Suppressor macrophage treated with lipopolysaccharide for 1 hour (primary cell): ENCODE measurements around the gene SOCS7.
"Not testable (repeated sequence)": the region's sequence is repeated elsewhere in the genome, so short reads cannot be mapped to it uniquely, and the experiment has no call there.

Experiments
- DNase-seq, 3 donors: peaks; one replicate each; pipeline ENCODE4 v3.0.0-alpha.2; 2020 to 2022

The SOCS7 gene

DNA sequence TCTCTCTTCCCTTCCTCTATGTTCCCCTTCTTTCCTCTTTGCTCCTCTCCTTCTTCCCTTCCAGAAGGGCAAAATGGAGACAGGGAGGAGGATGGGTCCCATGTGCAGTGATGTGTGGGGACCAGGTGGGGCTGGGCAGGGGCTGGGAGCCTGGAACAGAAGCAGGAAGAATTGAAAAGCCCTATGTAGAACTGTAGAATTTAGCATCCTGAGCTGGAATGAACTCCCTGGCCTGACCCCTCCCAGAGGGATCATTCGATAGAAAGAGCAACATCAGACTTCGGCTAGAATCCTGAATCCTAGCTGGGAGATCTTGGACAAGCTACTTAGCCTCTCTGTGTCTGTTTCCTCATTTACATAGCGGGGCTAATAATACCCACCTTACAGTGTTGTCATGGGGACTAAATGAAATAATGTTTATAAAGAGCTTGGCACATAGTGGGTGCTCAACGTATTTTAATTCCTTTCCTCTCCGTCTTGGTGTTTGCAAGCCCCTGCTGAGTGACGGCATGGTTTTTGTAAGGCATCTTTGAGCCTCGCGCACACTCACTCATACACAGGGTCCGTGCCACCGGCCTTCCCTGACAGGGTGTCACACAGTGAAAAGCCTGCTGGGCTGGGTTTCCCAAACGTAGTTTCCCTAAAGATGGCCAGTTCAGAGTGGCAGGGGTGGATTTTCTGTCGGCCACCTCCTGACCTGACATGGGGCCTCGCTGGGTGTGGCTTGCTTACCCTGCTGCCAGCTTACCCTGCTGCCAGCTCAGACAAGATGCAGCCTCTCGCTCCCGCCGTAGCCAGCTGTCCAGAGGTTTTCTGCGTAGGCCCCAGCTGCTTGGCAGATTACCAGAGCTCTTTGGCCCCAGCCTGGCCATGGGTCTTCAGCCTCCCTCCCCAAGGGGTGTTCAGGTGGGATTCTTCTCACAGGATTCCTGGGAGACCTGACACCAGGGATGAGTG lies 70.5 kb downstream of the SOCS7 start:
- no peak for DNase-seq

DNA sequence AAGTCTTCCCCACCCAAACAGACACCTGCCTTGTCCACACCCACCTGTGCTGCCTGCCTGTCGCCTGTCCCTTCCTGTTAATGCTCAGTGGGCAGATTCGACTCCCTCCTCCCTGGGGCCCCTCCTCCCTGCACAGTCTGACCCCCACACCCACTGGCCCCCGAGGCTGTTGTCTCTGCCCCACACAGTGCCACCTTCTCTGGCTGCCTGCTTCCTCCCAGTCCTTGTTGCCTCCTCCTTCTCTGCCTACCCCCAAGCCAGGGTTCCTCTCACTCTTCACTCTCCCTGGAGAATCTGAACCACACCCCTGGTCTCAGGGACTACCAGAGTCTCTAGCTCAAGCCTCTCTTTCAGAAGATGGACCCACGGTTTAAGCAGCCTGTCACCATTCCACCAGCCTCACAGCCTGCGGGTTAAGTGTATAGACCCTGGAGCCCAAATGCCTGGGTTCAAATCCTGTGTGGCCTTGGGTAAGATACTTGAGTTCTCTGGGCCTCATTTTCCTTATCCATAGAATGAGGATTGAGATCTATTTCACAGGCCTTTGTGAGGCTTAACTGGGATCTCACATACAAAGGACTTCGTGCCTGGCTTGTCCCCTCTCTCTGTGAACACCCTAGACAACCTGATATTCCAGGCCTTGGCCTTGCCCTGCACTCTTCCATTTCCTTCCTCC lies 72.8 kb downstream of the SOCS7 start:
- DNase-seq: no peak

- peak; percentile 55 to 78 (median 71) for DNase-seq
These were observed 73.4 kb downstream of the SOCS7 start for GRCh38 chr17:38425031-38425430.

- DNase-seq: peak; percentile 14 to 49 (median 41)
These were observed 74.1 kb downstream of the SOCS7 start for GRCh38 chr17:38425744-38426143.

DNA sequence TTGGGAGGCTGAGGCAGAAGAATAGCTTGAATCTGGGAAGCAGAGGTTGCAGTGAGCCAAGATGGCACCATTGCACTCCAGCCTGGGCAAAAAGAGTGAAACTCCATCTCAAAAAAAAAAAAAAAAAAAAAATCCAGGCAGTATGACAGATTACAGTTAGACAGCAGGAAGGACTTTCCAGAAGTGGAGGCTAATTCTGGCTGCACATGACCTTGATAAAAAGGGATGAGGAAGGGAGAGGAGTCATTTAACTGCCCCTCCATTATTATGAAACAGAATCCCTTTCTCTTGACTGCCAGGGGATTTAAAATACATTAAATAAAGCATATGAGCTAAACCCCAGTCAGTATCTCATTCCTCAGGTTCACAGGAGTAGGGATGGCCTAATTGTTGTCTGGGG lies 74.8 kb downstream of the SOCS7 start:
- peak; percentile 33 to 67 (median 52) for DNase-seq

DNA sequence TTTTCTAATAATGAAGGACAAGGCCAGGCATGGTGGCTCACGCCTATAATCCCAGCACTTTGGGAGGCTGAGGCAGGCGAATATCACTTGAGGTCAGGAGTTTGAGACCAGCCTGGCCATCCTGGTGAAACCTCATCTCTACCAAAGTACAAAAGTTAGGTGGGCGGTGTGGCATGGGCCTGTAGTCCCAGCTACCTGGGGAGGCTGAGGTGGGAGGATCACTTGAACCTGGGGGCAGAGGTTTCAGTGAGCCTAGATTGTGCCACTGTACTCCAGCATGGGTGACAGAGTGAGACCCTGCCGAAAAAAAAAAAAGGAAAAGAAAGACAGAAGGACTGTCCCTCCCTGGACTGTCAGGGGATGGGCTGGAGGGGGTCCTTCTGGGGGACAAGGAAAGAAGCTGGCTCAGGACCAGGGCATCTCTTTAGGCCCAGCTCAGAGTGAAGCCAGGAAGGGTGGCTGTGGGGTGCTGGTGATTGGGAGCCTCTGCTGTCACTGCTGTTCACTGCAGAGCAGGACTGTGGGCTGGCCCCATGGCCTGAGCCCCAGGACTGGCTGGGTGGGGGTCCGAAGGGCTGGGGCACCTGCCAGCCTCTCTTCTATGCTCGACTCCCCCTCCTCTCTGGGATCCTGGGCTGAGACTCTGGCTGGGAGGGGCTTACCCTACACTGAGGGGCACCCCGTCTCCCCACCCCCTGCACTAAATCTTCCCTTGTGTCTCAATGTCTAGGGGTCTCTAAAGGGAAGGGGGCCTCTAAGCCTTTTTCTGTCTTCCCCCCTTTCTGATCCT lies 75.7 kb downstream of the SOCS7 start:
- DNase-seq: no peak

DNA sequence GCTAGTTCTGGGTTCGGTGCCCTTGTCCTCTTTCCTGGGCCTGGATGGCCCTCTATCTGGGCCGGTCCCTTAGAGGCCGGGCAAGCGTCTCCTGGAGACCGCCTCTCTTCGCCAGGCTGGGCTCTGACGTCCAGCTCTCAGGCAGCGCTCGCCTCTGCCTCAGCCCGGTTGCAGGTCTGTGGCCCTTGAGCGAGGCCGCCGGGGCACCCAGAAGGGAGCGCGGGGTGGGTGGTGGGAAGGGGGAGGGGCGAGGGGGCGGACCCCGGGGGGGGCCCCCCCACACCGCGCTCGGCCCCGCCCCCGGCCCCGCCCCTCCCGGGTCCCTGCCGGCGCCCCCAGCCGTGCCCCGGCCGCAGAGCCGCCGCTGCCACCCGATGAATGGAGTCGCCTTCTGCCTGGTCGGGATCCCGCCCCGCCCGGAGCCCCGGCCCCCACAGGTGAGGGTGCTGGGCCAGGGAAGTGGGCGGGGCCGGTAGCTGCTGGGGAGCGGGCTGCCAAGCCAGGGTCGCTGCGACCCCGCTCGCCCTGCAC lies 76.5 kb downstream of the SOCS7 start, which contains the start of gene ARHGAP23:
ARHGAP23 (plus strand) TSS at position 353 of the 531 bp plus-strand sequence; CDS start at position 375, 22 bp downstream.
- DNase-seq: peak; percentile 44 to 65 (median 45)

- peak; percentile 46 to 79 (median 47) for DNase-seq
These were observed 77.2 kb downstream of the SOCS7 start for GRCh38 chr17:38428643-38429371.

GRCh38 chr17:38429476-38430100 lies 77.9 kb downstream of the SOCS7 start:
- no peak for DNase-seq

DNA sequence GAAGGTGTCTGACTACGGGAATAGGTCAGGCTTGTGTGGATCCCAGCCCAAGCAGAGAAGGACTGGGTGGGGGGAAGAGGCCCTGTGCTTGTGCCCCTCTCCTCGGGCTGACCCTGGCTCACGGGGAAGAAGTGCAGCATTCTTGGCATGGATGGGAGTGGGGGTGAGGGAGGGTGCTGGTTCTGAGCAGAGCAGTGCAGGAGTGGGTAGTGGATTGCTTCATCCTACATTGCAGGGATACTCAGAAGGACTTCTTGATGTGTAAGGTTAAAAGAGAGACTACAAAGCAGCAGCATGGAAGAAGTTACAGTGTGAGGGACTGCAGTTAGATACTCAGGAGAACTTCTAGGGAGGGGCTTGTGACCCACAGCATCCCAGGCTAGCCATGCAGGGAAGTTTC lies 78.7 kb downstream of the SOCS7 start:
- DNase-seq: peak in 1 of 3 donors; percentile 21

DNA sequence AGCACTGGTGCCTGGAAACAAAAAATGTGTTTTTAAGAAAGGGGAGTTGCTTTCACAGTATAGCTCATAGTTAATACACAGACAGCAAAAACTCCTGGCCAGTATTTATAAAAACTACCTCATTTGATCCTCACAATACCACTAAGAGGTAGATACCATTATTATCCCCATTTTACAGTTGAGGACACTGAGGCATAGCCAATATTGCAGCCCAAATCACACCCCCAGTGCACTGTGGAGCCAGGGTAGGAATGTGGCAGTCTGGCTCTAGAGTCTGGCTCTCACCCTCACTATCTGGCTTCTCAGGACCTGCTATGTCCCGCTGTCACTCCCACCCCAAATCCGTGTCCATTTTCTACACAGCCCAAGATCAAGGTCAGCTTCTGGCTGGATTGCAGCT lies 79.2 kb downstream of the SOCS7 start:
- no peak for DNase-seq

GRCh38 chr17:38431346-38432145 lies 79.9 kb downstream of the SOCS7 start:
- no peak for DNase-seq

GRCh38 chr17:38434178-38434665 lies 82.6 kb downstream of the SOCS7 start:
- DNase-seq: no peak

DNA sequence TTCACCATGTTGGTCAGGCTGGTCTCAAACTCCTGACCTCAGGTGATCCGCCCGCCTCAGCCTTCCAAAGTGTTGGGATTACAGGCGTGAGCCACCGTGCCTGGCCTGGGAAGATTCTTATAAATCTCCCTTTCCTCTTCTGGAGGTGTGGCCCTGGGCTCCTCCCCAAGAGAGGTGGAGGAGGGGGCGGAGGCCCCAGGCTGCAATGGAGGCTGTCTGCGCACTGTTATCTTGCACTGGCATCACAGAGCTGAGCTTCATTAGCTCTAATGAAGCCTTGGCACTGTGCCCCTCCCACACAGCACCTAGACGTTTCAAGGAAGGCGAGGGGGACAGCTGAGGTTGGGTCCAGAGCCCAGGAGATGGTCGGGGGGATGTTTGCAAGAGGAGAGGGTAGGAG lies 84.2 kb downstream of the SOCS7 start:
- no peak for DNase-seq

DNA sequence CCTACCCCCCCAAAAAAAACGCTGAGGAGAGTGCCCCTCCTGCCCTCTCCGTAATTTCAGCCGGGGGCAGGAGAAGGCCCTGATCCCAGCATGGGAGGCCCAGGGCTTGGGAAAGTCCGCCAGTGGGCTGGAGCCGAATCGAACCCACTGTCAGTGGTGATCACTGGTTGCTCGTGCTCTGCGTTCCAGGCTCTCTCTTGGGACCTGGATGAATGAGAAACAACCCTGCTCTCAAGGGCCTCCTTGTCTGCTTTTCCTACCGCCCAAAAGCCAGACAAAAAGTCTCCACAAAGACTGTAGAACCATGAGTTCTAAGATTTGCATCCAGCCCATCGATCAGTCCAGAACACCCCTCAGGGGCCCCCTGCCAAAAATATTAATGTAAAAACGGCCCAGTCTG lies 84.7 kb downstream of the SOCS7 start:
- no peak for DNase-seq

DNA sequence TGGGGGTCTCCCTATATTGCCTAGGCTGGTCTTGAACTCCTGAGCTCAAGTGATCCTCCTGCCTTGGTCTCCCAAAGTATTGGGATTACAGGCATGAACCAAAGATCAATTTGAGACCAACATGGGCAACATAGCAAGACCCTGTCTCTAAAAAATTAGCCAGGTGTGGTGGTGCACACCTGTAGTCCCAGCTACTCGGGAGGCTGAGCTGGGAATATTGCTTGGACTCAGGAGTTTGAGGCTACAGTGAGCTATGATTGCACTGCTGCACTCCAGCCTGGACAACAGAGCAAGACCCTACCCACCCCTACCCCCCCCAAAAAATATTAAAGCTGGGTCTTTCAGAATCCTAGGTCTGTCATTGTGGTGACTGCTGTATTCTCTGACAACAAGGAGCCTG lies 85.7 kb downstream of the SOCS7 start:
- not testable (repeated sequence) for DNase-seq

DNA sequence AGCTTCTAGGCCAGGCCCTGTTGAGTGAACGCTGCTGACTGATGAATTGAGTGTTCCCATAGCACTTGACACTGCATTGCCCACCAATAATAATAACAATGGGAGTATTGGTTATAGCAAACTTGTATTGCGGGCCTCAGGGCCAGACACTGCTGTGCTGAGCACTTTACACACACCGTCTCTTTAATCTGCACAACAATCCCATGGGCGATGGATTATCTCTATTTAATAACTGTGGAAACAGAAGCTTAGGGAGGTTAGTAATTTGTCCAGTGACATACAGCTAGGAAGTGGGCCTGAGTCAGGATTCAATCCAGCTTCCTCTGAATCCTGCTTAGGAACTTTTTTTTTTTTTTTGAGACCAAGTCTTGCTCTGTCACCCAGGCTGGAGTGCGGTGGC lies 87.8 kb downstream of the SOCS7 start:
- DNase-seq: no peak

GRCh38 chr17:38440614-38441397 lies 89.2 kb downstream of the SOCS7 start:
- DNase-seq: no peak

- DNase-seq: no peak
These were observed 89.9 kb downstream of the SOCS7 start for GRCh38 chr17:38441429-38442061.
